ENCODE measurements around the gene OXA1L. TPM values are rescaled to one million over a fixed set of nuclear protein-coding genes. Genes with fewer than 3 reads are reported as not detected.
"Not testable (repeated sequence)": the region's sequence is repeated elsewhere in the genome, so short reads cannot be mapped to it uniquely, and the experiment has no call there.

Gene OXA1L
- total and polyA plus RNA-seq, 2 of the 13 experiments (the other 11 are each of a cell fraction or from before 2014, with no cell fraction given), result 230 to 589 TPM

DNA sequence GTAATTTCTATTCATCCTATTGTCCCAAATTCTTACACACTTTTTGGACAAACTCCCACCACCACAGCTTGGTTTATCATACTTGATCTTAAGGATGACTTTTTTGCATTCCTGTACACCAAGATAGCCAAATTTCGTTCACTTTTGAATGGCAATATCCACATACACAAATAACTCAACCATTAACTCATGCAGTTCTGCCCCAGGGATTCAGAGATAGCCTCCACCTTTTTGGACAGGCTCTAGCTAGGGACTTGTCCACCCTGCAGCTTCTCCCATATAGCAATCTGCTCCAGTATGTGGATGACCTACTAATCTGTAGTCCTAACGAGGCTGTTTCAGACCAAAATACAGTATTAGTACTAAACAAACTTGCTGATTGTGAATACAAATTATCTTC, 32.7 kb upstream of the OXA1L start:
- Histone ChIP-seq H3K4me1 (ENCODE audit: insufficient read depth, low read length) (no peaks in the 10 kb centered on the region), H4K20me1 (ENCODE audit: insufficient read depth, low read length) (no peaks in the 10 kb centered on the region), H3K9me3 (ENCODE audit: low read length) (no peaks in the 10 kb centered on the region), H3K4me2 (ENCODE audit: low read depth, low read length) (no peak overlapping the region), H3K9ac (ENCODE audit: insufficient read depth, low read depth, low read length) (no peak overlapping the region), H3K79me2 (ENCODE audit: insufficient read depth, low read length) (no peaks in the 10 kb centered on the region), H3K27me3 (ENCODE audit: control insufficient read depth in 1 of 2, insufficient read depth in 2 of 2, low read length in 2 of 2) (peaks cover 4 to 20% of the 10 kb centered on the region in 2 experiments; a peak in 3 of 5 replicates), H3K36me3 (replicated peaks in 1 of 2; ENCODE audit: control insufficient read depth in 1 of 2, insufficient read depth in 2 of 2, low read length in 2 of 2) (no peaks in the 10 kb centered on the region), H3K4me3 (replicated peaks in 1 of 3; ENCODE audit: insufficient read depth in 1 of 3, low read depth in 2 of 3, low read length in 3 of 3) (no peak overlapping the region), H3K27ac (ENCODE audit: extremely low read length, insufficient read depth, low read length) (no peak overlapping the region), H2AFZ (ENCODE audit: low read length) (no peak overlapping the region)
- CTCF ChIA-PET (ENCODE audit: low intra/inter-chr PET ratio, low total read pairs), result no interaction called here
- no peak for ATAC-seq
- DNase-seq (ENCODE audit: low spot score), result no peak
- no TSS peak for BruUV-seq (replicated peaks)
- POLR2A ChIA-PET, result no interaction called here
- in situ Hi-C loops (cut with HindIII; ENCODE audit: extremely low pct_ligation_motif_present, low pct_unique_long_range_greater_than_20kb), result no loop called here
- intact Hi-C loops (cut with micrococcal nuclease; ENCODE audit: unreplicated experiment), result no loop called here
- WGBS (ENCODE audit: low lambda C conversion rate), result 3% methylated on average over 2 of the region's 2 CpGs
- TF ChIP-seq ZNF10 (CRISPR knock-in tag; IDR thresholded peaks at IDR 0.05; ENCODE audit: borderline replicate concordance, low read depth), result no peak
- peak; percentile 28 for TF ChIP-seq ZFP36 (IDR thresholded peaks at IDR 0.05; ENCODE audit: borderline replicate concordance, low read depth, low read length, partially characterized antibody)
- FAIRE-seq, result no peak

DNA sequence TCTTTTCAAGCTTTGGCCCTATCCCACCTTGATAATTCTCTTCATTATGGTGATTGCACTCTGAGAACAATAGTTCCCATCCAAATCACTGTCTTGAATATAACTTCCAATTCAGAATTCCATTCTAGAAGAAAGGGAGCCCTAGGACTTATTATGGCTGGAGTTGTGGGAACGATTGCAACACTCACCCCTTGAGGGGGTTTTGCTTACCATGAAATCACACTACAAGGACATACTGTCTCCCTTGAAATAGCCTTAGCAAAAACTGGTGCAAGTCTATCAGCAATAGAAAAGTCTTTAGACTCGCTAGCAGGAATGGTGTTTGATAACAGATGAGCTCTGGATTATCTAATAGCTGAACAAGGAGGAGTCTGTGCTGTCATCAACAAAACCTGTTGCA, 31.4 kb upstream of the OXA1L start:
- H3K4me3 ChIP-seq (replicated peaks in 1 of 3; ENCODE audit: insufficient read depth in 1 of 3, low read depth in 2 of 3, low read length in 3 of 3), result no peak overlapping the region
- in situ Hi-C loops (cut with HindIII; ENCODE audit: extremely low pct_ligation_motif_present, low pct_unique_long_range_greater_than_20kb), result no loop called here
- no peaks in the 10 kb centered on the region for H3K79me2 ChIP-seq (ENCODE audit: insufficient read depth, low read length)
- H3K4me1 ChIP-seq (ENCODE audit: insufficient read depth, low read length), result no peaks in the 10 kb centered on the region
- peaks cover 4 to 20% of the 10 kb centered on the region in 2 experiments; a peak in 3 of 5 replicates for H3K27me3 ChIP-seq (ENCODE audit: control insufficient read depth in 1 of 2, insufficient read depth in 2 of 2, low read length in 2 of 2)
- CTCF ChIA-PET (ENCODE audit: low intra/inter-chr PET ratio, low total read pairs), result no interaction called here
- no TSS peak for BruUV-seq (replicated peaks)
- FAIRE-seq, result no peak
- H3K9me3 ChIP-seq (ENCODE audit: low read length), result no peaks in the 10 kb centered on the region
- H3K4me2 ChIP-seq (ENCODE audit: low read depth, low read length), result no peak overlapping the region
- WGBS (ENCODE audit: low lambda C conversion rate), result 23% methylated on average over 2 of the region's 2 CpGs
- ATAC-seq, result no peak
- no peak overlapping the region for H3K9ac ChIP-seq (ENCODE audit: insufficient read depth, low read depth, low read length)
- no peak overlapping the region for H2AFZ ChIP-seq (ENCODE audit: low read length)
- no peak for DNase-seq (ENCODE audit: low spot score)
- no peak overlapping the region for H3K27ac ChIP-seq (ENCODE audit: extremely low read length, insufficient read depth, low read length)
- no peaks in the 10 kb centered on the region for H4K20me1 ChIP-seq (ENCODE audit: insufficient read depth, low read length)
- TF ChIP-seq BHLHE40 (IDR thresholded peaks at IDR 0.05; ENCODE audit: low read length) (no peak), FOXP4 (CRISPR knock-in tag; IDR thresholded peaks at IDR 0.05) (no peak), SOX13 (IDR thresholded peaks at IDR 0.05) (no peak), SOX13 (CRISPR knock-in tag; conservative IDR thresholded peaks at IDR 0.05 in 1 of 2, IDR thresholded peaks at IDR 0.05 in 1 of 2) (no peak), ZNF770 (CRISPR knock-in tag; IDR thresholded peaks at IDR 0.05) (no peak)
- H3K36me3 ChIP-seq (replicated peaks in 1 of 2; ENCODE audit: control insufficient read depth in 1 of 2, insufficient read depth in 2 of 2, low read length in 2 of 2), result no peaks in the 10 kb centered on the region
- intact Hi-C loops (cut with micrococcal nuclease; ENCODE audit: unreplicated experiment), result no loop called here
- POLR2A ChIA-PET, result no interaction called here

DNA sequence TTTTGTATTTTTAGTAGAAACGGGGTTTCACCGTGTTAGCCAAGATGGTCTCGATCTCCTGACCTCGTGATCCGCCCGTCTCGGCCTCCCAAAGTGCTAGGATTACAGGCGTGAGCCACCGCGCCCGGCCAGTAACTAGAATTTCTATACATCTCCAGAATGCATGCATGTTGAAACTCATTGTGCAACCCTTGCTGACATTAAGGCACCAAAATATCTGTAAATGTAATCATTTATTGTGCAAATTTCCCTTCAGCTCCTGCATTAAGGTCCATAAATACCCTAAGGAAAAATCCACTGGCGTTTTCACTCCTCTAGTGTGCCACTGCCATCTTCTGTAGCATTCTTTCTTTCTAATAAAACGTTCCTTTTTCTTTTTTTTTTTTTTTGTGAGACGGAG, 30.1 kb upstream of the OXA1L start:
- BruUV-seq (replicated peaks); H3K4me2 ChIP-seq (ENCODE audit: low read depth, low read length); H3K27ac ChIP-seq (ENCODE audit: extremely low read length, insufficient read depth, low read length); H3K4me3 ChIP-seq (replicated peaks in 1 of 3; ENCODE audit: insufficient read depth in 1 of 3, low read depth in 2 of 3, low read length in 3 of 3); H3K27me3 ChIP-seq (ENCODE audit: control insufficient read depth in 1 of 2, insufficient read depth in 2 of 2, low read length in 2 of 2); H4K20me1 ChIP-seq (ENCODE audit: insufficient read depth, low read length); ATAC-seq; POLR2A ChIA-PET; H3K4me1 ChIP-seq (ENCODE audit: insufficient read depth, low read length); H3K36me3 ChIP-seq (replicated peaks in 1 of 2; ENCODE audit: control insufficient read depth in 1 of 2, insufficient read depth in 2 of 2, low read length in 2 of 2); H2AFZ ChIP-seq (ENCODE audit: low read length); H3K9ac ChIP-seq (ENCODE audit: insufficient read depth, low read depth, low read length); DNase-seq (ENCODE audit: low spot score); in situ Hi-C loops (cut with HindIII; ENCODE audit: extremely low pct_ligation_motif_present, low pct_unique_long_range_greater_than_20kb); intact Hi-C loops (cut with micrococcal nuclease; ENCODE audit: unreplicated experiment); FAIRE-seq; H3K9me3 ChIP-seq (ENCODE audit: low read length); CTCF ChIA-PET (ENCODE audit: low intra/inter-chr PET ratio, low total read pairs); H3K79me2 ChIP-seq (ENCODE audit: insufficient read depth, low read length): not testable (repeated sequence)
- 70% methylated on average over 14 of the region's 14 CpGs for WGBS (ENCODE audit: low lambda C conversion rate)

Data from HepG2 (cell line).